ENCODE measurements around the gene KIAA1328. TPM values are rescaled to one million over a fixed set of nuclear protein-coding genes. Genes with fewer than 3 reads are reported as not detected.

KIAA1328 gene
- total RNA-seq, 2 experiments from 2014 or later: 9.8 to 10.7 TPM

GRCh38 chr18:37084912-37085311 lies 256.0 kb downstream of the KIAA1328 start:
- Mint-ChIP-seq H3K27me3 (no peaks in the 10 kb centered on the region), H3K9me3 (peaks cover 5% of the 10 kb centered on the region), H3K4me1 (no peaks in the 10 kb centered on the region), H3K27ac (no peak overlapping the region), H3K4me3 (no peak overlapping the region), H3K36me3 (no peaks in the 10 kb centered on the region)
- DNase-seq (no peak), ATAC-seq (ENCODE audit: low read depth) (no peak)
- POLR2A ChIA-PET: no interaction called here

- POLR2A ChIA-PET: no interaction called here
- H3K27me3 Mint-ChIP-seq: no peaks in the 10 kb centered on the region
- peaks cover 5% of the 10 kb centered on the region for H3K9me3 Mint-ChIP-seq
- H3K36me3 Mint-ChIP-seq: no peaks in the 10 kb centered on the region
- no peak overlapping the region for H3K4me3 Mint-ChIP-seq
- no peaks in the 10 kb centered on the region for H3K4me1 Mint-ChIP-seq
- DNase-seq (no peak), ATAC-seq (ENCODE audit: low read depth) (no peak)
- no peak overlapping the region for H3K27ac Mint-ChIP-seq
These were observed 256.4 kb downstream of the KIAA1328 start for GRCh38 chr18:37085362-37085761.

GRCh38 chr18:37107748-37108522 lies 279.0 kb downstream of the KIAA1328 start:
- DNase-seq (no peak), ATAC-seq (ENCODE audit: low read depth) (no peak)
- POLR2A ChIA-PET: no interaction called here
- Mint-ChIP-seq H3K27ac (no peak overlapping the region), H3K4me1 (no peaks in the 10 kb centered on the region), H3K4me3 (no peak overlapping the region), H3K27me3 (no peaks in the 10 kb centered on the region), H3K36me3 (peaks cover 2% of the 10 kb centered on the region), H3K9me3 (peaks cover 4% of the 10 kb centered on the region)

GRCh38 chr18:37122877-37123276 lies 293.9 kb downstream of the KIAA1328 start:
- POLR2A ChIA-PET: no interaction called here
- DNase-seq: no peak
- Mint-ChIP-seq H3K27ac (no peak overlapping the region), H3K4me3 (no peak overlapping the region), H3K4me1 (no peaks in the 10 kb centered on the region), H3K36me3 (no peaks in the 10 kb centered on the region), H3K9me3 (peaks cover 2% of the 10 kb centered on the region), H3K27me3 (no peaks in the 10 kb centered on the region)
- ATAC-seq (ENCODE audit: low read depth): no peak

- Mint-ChIP-seq H3K27ac (no peak overlapping the region), H3K4me3 (no peak overlapping the region), H3K4me1 (no peaks in the 10 kb centered on the region), H3K36me3 (no peaks in the 10 kb centered on the region), H3K27me3 (no peaks in the 10 kb centered on the region), H3K9me3 (peaks cover 2% of the 10 kb centered on the region)
- no peak for DNase-seq
- POLR2A ChIA-PET: no interaction called here
- no peak for ATAC-seq (ENCODE audit: low read depth)
These were observed 295.6 kb downstream of the KIAA1328 start for GRCh38 chr18:37124516-37124915.

GRCh38 chr18:37135177-37135576 lies 306.2 kb downstream of the KIAA1328 start:
- Mint-ChIP-seq H3K27me3 (no peaks in the 10 kb centered on the region), H3K9me3 (peaks cover 13% of the 10 kb centered on the region), H3K36me3 (peaks cover 2% of the 10 kb centered on the region), H3K27ac (no peak overlapping the region), H3K4me1 (no peaks in the 10 kb centered on the region), H3K4me3 (no peak overlapping the region)
- ATAC-seq (ENCODE audit: low read depth) (no peak), DNase-seq (no peak)
- POLR2A ChIA-PET: no interaction called here

GRCh38 chr18:37138456-37138855 lies 309.5 kb downstream of the KIAA1328 start:
- Mint-ChIP-seq H3K27me3 (no peaks in the 10 kb centered on the region), H3K27ac (no peak overlapping the region), H3K36me3 (no peaks in the 10 kb centered on the region), H3K4me3 (no peak overlapping the region), H3K4me1 (no peaks in the 10 kb centered on the region), H3K9me3 (peaks cover 12% of the 10 kb centered on the region)
- POLR2A ChIA-PET: no interaction called here
- ATAC-seq (ENCODE audit: low read depth): no peak
- no peak for DNase-seq

- Mint-ChIP-seq H3K4me3 (no peak overlapping the region), H3K36me3 (no peaks in the 10 kb centered on the region), H3K4me1 (no peaks in the 10 kb centered on the region), H3K27me3 (no peaks in the 10 kb centered on the region), H3K27ac (no peak overlapping the region), H3K9me3 (peaks cover 9% of the 10 kb centered on the region)
- DNase-seq (no peak), ATAC-seq (ENCODE audit: low read depth) (no peak)
- POLR2A ChIA-PET: no interaction called here
These were observed 310.9 kb downstream of the KIAA1328 start for GRCh38 chr18:37139876-37140275.

- no peaks in the 10 kb centered on the region for H3K9me3 Mint-ChIP-seq
- H3K4me3 Mint-ChIP-seq: no peak overlapping the region
- ATAC-seq (ENCODE audit: low read depth) (no peak), DNase-seq (no peak)
- H3K36me3 Mint-ChIP-seq: no peaks in the 10 kb centered on the region
- POLR2A ChIA-PET: no interaction called here
- H3K27me3 Mint-ChIP-seq: no peaks in the 10 kb centered on the region
- H3K4me1 Mint-ChIP-seq: no peaks in the 10 kb centered on the region
- no peak overlapping the region for H3K27ac Mint-ChIP-seq
These were observed 316.0 kb downstream of the KIAA1328 start for GRCh38 chr18:37144921-37145320.

- Mint-ChIP-seq H3K36me3 (no peaks in the 10 kb centered on the region), H3K27me3 (no peaks in the 10 kb centered on the region), H3K9me3 (peaks cover 2% of the 10 kb centered on the region), H3K4me1 (no peaks in the 10 kb centered on the region), H3K27ac (no peak overlapping the region), H3K4me3 (no peak overlapping the region)
- no peak for ATAC-seq (ENCODE audit: low read depth)
- DNase-seq: no peak
- POLR2A ChIA-PET: no interaction called here
These were observed 327.5 kb downstream of the KIAA1328 start for GRCh38 chr18:37156330-37156942.

GRCh38 chr18:37160038-37160820 lies 331.3 kb downstream of the KIAA1328 start:
- no peak for ATAC-seq (ENCODE audit: low read depth)
- Mint-ChIP-seq H3K36me3 (peaks cover 2% of the 10 kb centered on the region), H3K4me1 (no peaks in the 10 kb centered on the region), H3K27ac (no peak overlapping the region), H3K4me3 (no peak overlapping the region), H3K27me3 (no peaks in the 10 kb centered on the region), H3K9me3 (peaks cover 2% of the 10 kb centered on the region)
- DNase-seq: no peak
- POLR2A ChIA-PET: no interaction called here

- Mint-ChIP-seq H3K9me3 (peaks cover 2% of the 10 kb centered on the region), H3K4me1 (no peaks in the 10 kb centered on the region), H3K36me3 (peaks cover 2% of the 10 kb centered on the region), H3K27me3 (no peaks in the 10 kb centered on the region), H3K27ac (no peak overlapping the region), H3K4me3 (no peak overlapping the region)
- POLR2A ChIA-PET: no interaction called here
- no peak for DNase-seq
- no peak for ATAC-seq (ENCODE audit: low read depth)
These were observed 332.6 kb downstream of the KIAA1328 start for GRCh38 chr18:37161491-37161890.

- Mint-ChIP-seq H3K4me3 (no peak overlapping the region), H3K4me1 (no peaks in the 10 kb centered on the region), H3K27me3 (no peaks in the 10 kb centered on the region), H3K36me3 (peaks cover 2% of the 10 kb centered on the region), H3K27ac (no peak overlapping the region), H3K9me3 (peaks cover 2% of the 10 kb centered on the region)
- ATAC-seq (ENCODE audit: low read depth): no peak
- DNase-seq: no peak
- POLR2A ChIA-PET: no interaction called here
These were observed 333.6 kb downstream of the KIAA1328 start for GRCh38 chr18:37162551-37162950.

- ATAC-seq (ENCODE audit: low read depth): no peak
- H3K27me3 Mint-ChIP-seq: no peaks in the 10 kb centered on the region
- DNase-seq: no peak
- no peaks in the 10 kb centered on the region for H3K4me1 Mint-ChIP-seq
- peaks cover 2% of the 10 kb centered on the region for H3K36me3 Mint-ChIP-seq
- POLR2A ChIA-PET: no interaction called here
- H3K4me3 Mint-ChIP-seq: no peak overlapping the region
- peaks cover 2% of the 10 kb centered on the region for H3K9me3 Mint-ChIP-seq
- no peak overlapping the region for H3K27ac Mint-ChIP-seq
These were observed 334.2 kb downstream of the KIAA1328 start for GRCh38 chr18:37163119-37163518.

Data from activated naive CD8-positive, alpha-beta T cell treated with anti-CD3 and anti-CD28 coated beads, Interleukin-2, amount 10 ng/mL, durations not matched to agents 7 days and 5 days (primary cell).